Esophagus muscularis mucosa (tissue), 4 donors: ENCODE data around the gene CRYBA2.

Experiments used
- CTCF ChIP-seq, 3 experiments: fragments of 200-600 bp in 2 of 3; fragments of 450-650 bp in 1 of 3; sonication (generic) in 2 of 3; IDR thresholded peaks; one replicate each; pipeline ENCODE4 v1.5.1; 2017 to 2019; ENCODE audit warnings: antibody characterized with exemption in 3 of 3, mild to moderate bottlenecking in 2 of 3, moderate library complexity in 1 of 3
- EP300 ChIP-seq: sonication (generic); formaldehyde crosslinking; IDR thresholded peaks from one replicate; pipeline ENCODE4 v1.6.1; 2017; ENCODE audit warnings: antibody characterized with exemption
- POLR2A ChIP-seq: fragments of 450-650 bp; IDR thresholded peaks from one replicate; pipeline ENCODE4 v1.6.1; 2017; ENCODE audit warnings: antibody characterized with exemption, moderate library complexity, mild to moderate bottlenecking, low read depth

DNA sequence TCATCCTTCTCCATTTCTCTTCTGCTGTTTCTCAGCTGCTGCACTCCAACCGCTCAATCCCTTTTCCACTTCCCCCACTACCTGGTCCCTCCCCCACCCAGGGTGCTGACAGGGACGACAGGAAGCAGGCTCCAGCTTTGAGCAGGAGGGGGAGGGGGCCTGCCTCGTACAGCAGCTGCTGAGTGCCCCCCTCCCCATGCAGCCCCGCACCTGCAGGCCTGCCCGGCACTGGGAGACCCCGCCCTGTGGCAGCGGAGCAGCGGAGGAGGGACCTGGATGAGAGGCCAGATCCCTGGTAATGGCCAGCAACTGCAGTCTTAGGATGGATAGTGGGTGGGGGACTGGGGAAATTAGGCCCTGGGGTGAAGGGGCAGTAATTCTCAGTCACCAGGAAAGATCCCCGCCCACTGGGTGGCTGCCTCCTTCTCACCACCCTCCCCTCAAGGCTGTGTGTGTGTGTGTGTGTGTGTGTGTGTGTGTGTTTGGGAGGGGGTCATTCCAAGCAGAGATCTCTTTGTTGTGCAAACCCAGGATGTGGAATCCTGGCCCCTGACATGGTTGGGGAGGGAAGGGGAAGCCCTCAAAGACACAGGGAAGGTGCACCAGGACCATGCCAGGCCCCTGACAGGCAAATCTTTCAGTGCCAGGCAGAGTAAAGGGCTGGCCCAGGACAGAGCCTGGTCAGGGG lies 6.8 kb upstream of the CRYBA2 start:
- no peak for TF ChIP-seq CTCF (IDR thresholded peaks at IDR 0.05)
- no peak for TF ChIP-seq POLR2A
- TF ChIP-seq EP300: no peak
